ENCODE results near the gene FGF11.

FGF11 gene

GRCh38 chr17:7410634-7411426, 28.5 kb upstream of the FGF11 start:
- TF ChIP-seq GABPA (IDR thresholded peaks at IDR 0.05; ENCODE audit: low read depth) (no peak), POLR2AphosphoS5 (IDR thresholded peaks at IDR 0.05; ENCODE audit: low read depth) (no peak), REST (IDR thresholded peaks at IDR 0.05; ENCODE audit: insufficient replicate concordance, low read depth) (no peak), SPI1 (IDR thresholded peaks at IDR 0.05; ENCODE audit: borderline replicate concordance, low read depth) (no peak), CTCF (IDR thresholded peaks at IDR 0.05; ENCODE audit: insufficient read depth, low read length) (no peak)
- peaks cover 2% of the 10 kb centered on the region for H3K27me3 ChIP-seq (ENCODE audit: insufficient read depth, poor library complexity, severe bottlenecking)
- DNase-seq (ENCODE audit: low read depth in 1 of 2, low spot score in 1 of 2) = no peak
- H3K27ac ChIP-seq (replicated peaks) = no peak overlapping the region
- no peak overlapping the region for H3K4me3 ChIP-seq (replicated peaks; ENCODE audit: insufficient read depth, low read length)

- no peak for DNase-seq (ENCODE audit: low read depth in 1 of 2, low spot score in 1 of 2)
- no peak overlapping the region for H3K4me3 ChIP-seq (replicated peaks; ENCODE audit: insufficient read depth, low read length)
- no peak for TF ChIP-seq GABPA (IDR thresholded peaks at IDR 0.05; ENCODE audit: low read depth)
- no peak for TF ChIP-seq POLR2AphosphoS5 (IDR thresholded peaks at IDR 0.05; ENCODE audit: low read depth)
- TF ChIP-seq CTCF (IDR thresholded peaks at IDR 0.05; ENCODE audit: insufficient read depth, low read length) = no peak
- TF ChIP-seq REST (IDR thresholded peaks at IDR 0.05; ENCODE audit: insufficient replicate concordance, low read depth) = no peak
- TF ChIP-seq SPI1 (IDR thresholded peaks at IDR 0.05; ENCODE audit: borderline replicate concordance, low read depth) = no peak
- no peak overlapping the region for H3K27ac ChIP-seq (replicated peaks)
- H3K27me3 ChIP-seq (ENCODE audit: insufficient read depth, poor library complexity, severe bottlenecking) = peaks cover 2% of the 10 kb centered on the region
These were observed 27.9 kb upstream of the FGF11 start for GRCh38 chr17:7411427-7411750.

- Histone ChIP-seq H3K27ac (replicated peaks) (no peak overlapping the region), H3K27me3 (ENCODE audit: insufficient read depth, poor library complexity, severe bottlenecking) (peaks cover 2% of the 10 kb centered on the region), H3K4me3 (replicated peaks; ENCODE audit: insufficient read depth, low read length) (no peak overlapping the region)
- no peak for DNase-seq (ENCODE audit: low read depth in 1 of 2, low spot score in 1 of 2)
- TF ChIP-seq SPI1 (IDR thresholded peaks at IDR 0.05; ENCODE audit: borderline replicate concordance, low read depth) (no peak), REST (IDR thresholded peaks at IDR 0.05; ENCODE audit: insufficient replicate concordance, low read depth) (no peak), CTCF (IDR thresholded peaks at IDR 0.05; ENCODE audit: insufficient read depth, low read length) (no peak), POLR2AphosphoS5 (IDR thresholded peaks at IDR 0.05; ENCODE audit: low read depth) (no peak), GABPA (IDR thresholded peaks at IDR 0.05; ENCODE audit: low read depth) (no peak)
These were observed 25.8 kb upstream of the FGF11 start for GRCh38 chr17:7413346-7413985.

Measured in HL-60 (cell line).